ENCODE results near the gene NLRP4. TPM values are rescaled to one million over a fixed set of nuclear protein-coding genes. Genes with fewer than 3 reads are reported as not detected.

The NLRP4 gene
- total and polyA plus RNA-seq, 8 donors: not detected

GRCh38 chr19:55898911-55899310, 62.6 kb downstream of the NLRP4 start:
- Histone ChIP-seq H3K4me3 (no peak overlapping the region), H3K27me3 (no peaks in the 10 kb centered on the region), H3K27ac (no peak overlapping the region), H3K9me3 (no peaks in the 10 kb centered on the region), H3K4me1 (no peaks in the 10 kb centered on the region), H3K36me3 (no peaks in the 10 kb centered on the region)
- TF ChIP-seq CTCF (IDR thresholded peaks at IDR 0.05): no peak
- no peak for ATAC-seq
- intact Hi-C loops (cut with DNase I): no loop called here
- 52 to 57% methylated on average over 12 of the region's 12 CpGs for WGBS, 2 donors
- no peak for DNase-seq
- no peak for FAIRE-seq

- H3K4me3 ChIP-seq: no peak overlapping the region
- WGBS, 2 donors: 51 to 61% methylated on average over 13 of the region's 13 CpGs
- no peak for TF ChIP-seq CTCF (IDR thresholded peaks at IDR 0.05)
- intact Hi-C loops (cut with DNase I): no loop called here
- ATAC-seq: no peak
- H3K36me3 ChIP-seq: no peaks in the 10 kb centered on the region
- no peaks in the 10 kb centered on the region for H3K27me3 ChIP-seq
- H3K4me1 ChIP-seq: no peaks in the 10 kb centered on the region
- DNase-seq: no peak
- no peaks in the 10 kb centered on the region for H3K9me3 ChIP-seq
- no peak overlapping the region for H3K27ac ChIP-seq
- FAIRE-seq: no peak
Measured at GRCh38 chr19:55901369-55902079, 65.2 kb downstream of the NLRP4 start.

GRCh38 chr19:55902080-55902751, 65.9 kb downstream of the NLRP4 start:
- H3K27ac ChIP-seq: no peak overlapping the region
- no peak for ATAC-seq
- no peak for FAIRE-seq
- H3K27me3 ChIP-seq: no peaks in the 10 kb centered on the region
- 46 to 52% methylated on average over 9 of the region's 9 CpGs for WGBS, 2 donors
- no peak for TF ChIP-seq CTCF (IDR thresholded peaks at IDR 0.05)
- H3K9me3 ChIP-seq: no peaks in the 10 kb centered on the region
- H3K4me3 ChIP-seq: no peak overlapping the region
- no peak for DNase-seq
- intact Hi-C loops (cut with DNase I): no loop called here
- no peaks in the 10 kb centered on the region for H3K36me3 ChIP-seq
- H3K4me1 ChIP-seq: no peaks in the 10 kb centered on the region

- 57 to 68% methylated on average over 7 of the region's 7 CpGs for WGBS, 2 donors
- DNase-seq (no peak), ATAC-seq (no peak), FAIRE-seq (no peak)
- no peak overlapping the region for H3K27ac ChIP-seq
- intact Hi-C loops (cut with DNase I): no loop called here
- H3K4me3 ChIP-seq: no peak overlapping the region
- no peaks in the 10 kb centered on the region for H3K9me3 ChIP-seq
- no peaks in the 10 kb centered on the region for H3K36me3 ChIP-seq
- TF ChIP-seq CTCF (IDR thresholded peaks at IDR 0.05): no peak
- peaks cover 0 to 2% (median 0%) of the 10 kb centered on the region in 4 donors for H3K27me3 ChIP-seq
- no peaks in the 10 kb centered on the region for H3K4me1 ChIP-seq
Measured at GRCh38 chr19:55907286-55907685, 70.9 kb downstream of the NLRP4 start.

GRCh38 chr19:55907746-55908145, 71.4 kb downstream of the NLRP4 start:
- H3K4me1 ChIP-seq: no peaks in the 10 kb centered on the region
- DNase-seq (no peak), ATAC-seq (no peak), FAIRE-seq (no peak)
- no peak for TF ChIP-seq CTCF (IDR thresholded peaks at IDR 0.05)
- no peak overlapping the region for H3K4me3 ChIP-seq
- no peak overlapping the region for H3K27ac ChIP-seq
- no peaks in the 10 kb centered on the region for H3K9me3 ChIP-seq
- H3K36me3 ChIP-seq: no peaks in the 10 kb centered on the region
- 66 to 77% methylated on average over 3 of the region's 3 CpGs for WGBS, 2 donors
- peaks cover 0 to 5% (median 0%) of the 10 kb centered on the region in 4 donors for H3K27me3 ChIP-seq
- intact Hi-C loops (cut with DNase I): no loop called here

All from pancreas (tissue), 10 donors.